GM19395 (cell line): ENCODE data around the gene NOS1.
"Not testable (repeated sequence)": the region's sequence is repeated elsewhere in the genome, so short reads cannot be mapped to it uniquely, and the experiment has no call there.

Experiments used
- ATAC-seq: cut with Tn5 transposase; IDR thresholded peaks from one replicate; pipeline ENCODE4 v1.9.1; 2021; ENCODE audit warnings: mild to moderate bottlenecking, moderate library complexity; ENCODE audit not compliant: unreplicated experiment

The NOS1 gene

GRCh38 chr12:117181468-117181843, 180.0 kb downstream of the NOS1 start:
- ATAC-seq = not testable (repeated sequence)

GRCh38 chr12:117180758-117181467, 180.5 kb downstream of the NOS1 start:
- ATAC-seq = no peak

- no peak for ATAC-seq
These were observed 182.7 kb downstream of the NOS1 start for GRCh38 chr12:117178745-117179144.

GRCh38 chr12:117178301-117178700, 183.1 kb downstream of the NOS1 start:
- no peak for ATAC-seq

- no peak for ATAC-seq
These were observed 189.3 kb downstream of the NOS1 start for GRCh38 chr12:117172168-117172567.

- no peak for ATAC-seq
These were observed 189.8 kb downstream of the NOS1 start for GRCh38 chr12:117171499-117172162.

GRCh38 chr12:117169548-117169947, 191.9 kb downstream of the NOS1 start:
- ATAC-seq = no peak

- no peak for ATAC-seq
These were observed 192.4 kb downstream of the NOS1 start for GRCh38 chr12:117168976-117169375.

- ATAC-seq = no peak
These were observed 193.7 kb downstream of the NOS1 start for GRCh38 chr12:117167769-117168168.

- ATAC-seq = no peak
These were observed 195.3 kb downstream of the NOS1 start for GRCh38 chr12:117166107-117166506.

GRCh38 chr12:117165342-117165741, 196.1 kb downstream of the NOS1 start:
- no peak for ATAC-seq

- ATAC-seq = no peak
These were observed 198.8 kb downstream of the NOS1 start for GRCh38 chr12:117162633-117163032.

GRCh38 chr12:117162167-117162539, 199.3 kb downstream of the NOS1 start:
- no peak for ATAC-seq

- no peak for ATAC-seq
These were observed 199.8 kb downstream of the NOS1 start for GRCh38 chr12:117161460-117162166.

GRCh38 chr12:117159674-117160073, 201.8 kb downstream of the NOS1 start:
- no peak for ATAC-seq

GRCh38 chr12:117158911-117159553, 202.4 kb downstream of the NOS1 start:
- no peak for ATAC-seq
